BJ (cell line): Measurements from ENCODE around the gene IGLL5. TPM values are rescaled to one million over a fixed set of nuclear protein-coding genes. Genes with fewer than 3 reads are reported as not detected.

Experiments used
- CTCF ChIA-PET: fragments of 350-600 bp; formaldehyde crosslinking; extraction: SDS; loops from one replicate; lab custom pipeline; 2021; ENCODE audit warnings: antibody characterized with exemption, inconsistent platforms; lab: Yijun Ruan, JAX
- POLR2A ChIA-PET: fragments of 300-600 bp; sonication (Branson Sonifier 250); formaldehyde crosslinking; extraction: SDS; loops from one replicate; lab custom pipeline; 2021; ENCODE audit warnings: antibody characterized with exemption; lab: Charles Lee
- DNase-seq: peaks from one replicate; pipeline ENCODE4 v3.0.0-alpha.2; 2011; ENCODE audit warnings: low read depth
- H3K27me3 ChIP-seq: 2 replicates; pipeline ENCODE4 v1.6.0; 2011; ENCODE audit warnings: low read length; ENCODE audit not compliant: control insufficient read depth, insufficient read depth
- H3K36me3 ChIP-seq: 2 replicates; pipeline ENCODE4 v1.5.1; 2011; ENCODE audit warnings: low read length; ENCODE audit not compliant: control insufficient read depth, insufficient read depth
- H3K4me3 ChIP-seq: 2 replicates; pipeline ENCODE4 v1.5.1; 2011; ENCODE audit warnings: low read depth, mild to moderate bottlenecking, control low read depth, low read length
- polyA plus RNA-seq: library from polyadenylated mRNA; depleted of rRNA; stranded (reverse); fragments of >200 nt; gene quantifications from 2 replicates; pipeline ENCODE4 v1.2.3, GENCODE V29; 2011
- TF ChIP-seq, protein P1 (sequence below): IDR thresholded peaks from 2 replicates; pipeline ENCODE4 v1.5.1; 2011; ENCODE audit warnings: low read depth, mild to moderate bottlenecking, control low read depth, inconsistent platforms, low read length, moderate library complexity; ENCODE audit not compliant: insufficient read depth

Gene IGLL5
- polyA plus RNA-seq, 1 experiment = not detected

- no peaks in the 10 kb centered on the region for H3K36me3 ChIP-seq
- CTCF ChIA-PET = no interaction called here
- TF ChIP-seq, protein P1, sequence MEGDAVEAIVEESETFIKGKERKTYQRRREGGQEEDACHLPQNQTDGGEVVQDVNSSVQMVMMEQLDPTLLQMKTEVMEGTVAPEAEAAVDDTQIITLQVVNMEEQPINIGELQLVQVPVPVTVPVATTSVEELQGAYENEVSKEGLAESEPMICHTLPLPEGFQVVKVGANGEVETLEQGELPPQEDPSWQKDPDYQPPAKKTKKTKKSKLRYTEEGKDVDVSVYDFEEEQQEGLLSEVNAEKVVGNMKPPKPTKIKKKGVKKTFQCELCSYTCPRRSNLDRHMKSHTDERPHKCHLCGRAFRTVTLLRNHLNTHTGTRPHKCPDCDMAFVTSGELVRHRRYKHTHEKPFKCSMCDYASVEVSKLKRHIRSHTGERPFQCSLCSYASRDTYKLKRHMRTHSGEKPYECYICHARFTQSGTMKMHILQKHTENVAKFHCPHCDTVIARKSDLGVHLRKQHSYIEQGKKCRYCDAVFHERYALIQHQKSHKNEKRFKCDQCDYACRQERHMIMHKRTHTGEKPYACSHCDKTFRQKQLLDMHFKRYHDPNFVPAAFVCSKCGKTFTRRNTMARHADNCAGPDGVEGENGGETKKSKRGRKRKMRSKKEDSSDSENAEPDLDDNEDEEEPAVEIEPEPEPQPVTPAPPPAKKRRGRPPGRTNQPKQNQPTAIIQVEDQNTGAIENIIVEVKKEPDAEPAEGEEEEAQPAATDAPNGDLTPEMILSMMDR = no peak
- DNase-seq = no peak
- H3K4me3 ChIP-seq = no peak overlapping the region
- POLR2A ChIA-PET = no interaction called here
- H3K27me3 ChIP-seq = no peaks in the 10 kb centered on the region
Observed at GRCh38 chr22:22930222-22930497, 42.5 kb downstream of the IGLL5 start.

DNA sequence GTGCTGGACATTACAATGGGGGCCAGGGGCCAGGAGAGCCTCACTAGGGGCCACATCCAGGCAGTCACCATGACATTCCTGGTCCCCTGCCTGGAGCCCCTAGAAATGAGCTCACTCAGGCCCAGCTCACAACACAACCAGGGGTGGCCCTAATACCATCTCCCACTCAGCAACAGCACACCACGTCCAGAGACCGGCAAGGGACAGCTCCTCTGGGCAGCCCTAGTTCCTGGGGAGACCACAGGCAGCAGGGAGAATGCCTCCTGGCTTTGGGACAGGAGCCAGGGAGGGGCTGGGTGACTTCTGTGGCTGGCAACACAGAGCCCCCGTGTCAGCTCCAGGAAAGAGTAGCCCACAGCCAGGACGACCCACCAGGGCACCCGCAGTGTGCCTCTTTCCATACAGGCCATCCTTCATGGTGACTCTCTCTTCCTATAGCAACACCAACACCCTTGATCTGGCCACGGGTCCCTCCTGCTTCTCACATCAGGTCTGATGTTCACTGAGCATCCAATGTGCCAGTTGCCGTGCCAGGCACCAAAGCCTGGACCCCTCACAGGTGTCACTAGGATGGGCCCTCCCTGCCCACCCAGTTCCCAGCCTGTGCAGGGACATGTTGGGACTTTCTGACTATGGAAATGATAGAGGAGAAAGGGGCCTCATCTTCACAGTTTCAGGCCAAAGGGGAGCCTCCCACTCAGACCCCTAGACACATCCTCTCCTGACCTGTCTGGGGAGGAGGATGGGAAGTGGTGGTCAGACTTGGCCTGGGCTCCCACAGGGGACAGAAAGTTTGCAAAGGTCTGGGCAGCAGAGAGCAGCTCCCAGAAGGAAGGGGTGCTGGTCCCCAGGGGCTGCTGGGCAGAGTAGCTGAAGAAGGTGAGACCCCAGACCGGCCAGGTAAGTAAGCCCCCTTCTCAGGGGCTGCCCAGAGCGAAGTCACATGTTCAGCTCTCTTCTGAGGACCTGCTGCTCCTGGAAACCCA is 43.2 kb downstream of the IGLL5 start:
- no peaks in the 10 kb centered on the region for H3K36me3 ChIP-seq
- POLR2A ChIA-PET = no interaction called here
- no peaks in the 10 kb centered on the region for H3K27me3 ChIP-seq

GRCh38 chr22:22931557-22932270 is 44.1 kb downstream of the IGLL5 start:
- no peak for DNase-seq
- POLR2A ChIA-PET = no interaction called here
- TF ChIP-seq, protein P1 = no peak
- no peaks in the 10 kb centered on the region for H3K27me3 ChIP-seq
- CTCF ChIA-PET = interaction anchor here (0.7 to 2.0 kb wide), 6 partner anchors 10 to 836 kb away, joined by 3 to 4 read pairs (median 3); partner anchors contain the start of gene CHCHD10
- H3K36me3 ChIP-seq = no peaks in the 10 kb centered on the region
- no peak overlapping the region for H3K4me3 ChIP-seq

More for the DNA sequence above, 43.2 kb downstream of the IGLL5 start:
- CTCF ChIA-PET = interaction anchor here (0.7 to 1.4 kb wide), 3 partner anchors 12 to 837 kb away, joined by 3 read pairs; partner anchors contain the start of gene CHCHD10
- no peak overlapping the region for H3K4me3 ChIP-seq
- no peak for DNase-seq
- TF ChIP-seq, protein P1 = no peak

- TF ChIP-seq, protein P1 = no peak
- no peaks in the 10 kb centered on the region; the same call in 1 of the 2 replicates for H3K27me3 ChIP-seq
- H3K4me3 ChIP-seq = no peak overlapping the region
- no peak for DNase-seq
- CTCF ChIA-PET = interaction anchor here (0.7 to 2.0 kb wide), 4 partner anchors 9 to 725 kb away, joined by 3 to 4 read pairs (median 3); no protein-coding TSS in a partner anchor
- POLR2A ChIA-PET = no interaction called here
- H3K36me3 ChIP-seq = no peaks in the 10 kb centered on the region
Observed at GRCh38 chr22:22932512-22932941, 44.9 kb downstream of the IGLL5 start.
